Panc1 (cell line): ENCODE results near the gene GRM2. TPM values are rescaled to one million over a fixed set of nuclear protein-coding genes. Genes with fewer than 3 reads are reported as not detected.

Experiments used
- ATAC-seq: fragments of 200-7000 bp; cut with Tn5 transposase; 2 replicates; pipeline ENCODE4 v1.9.1; 2020; ENCODE audit warnings: mild to moderate bottlenecking, moderate library complexity
- BruUV-seq: library from RNA; stranded (reverse); fragments of 400-500 nt; replicated peaks from 2 replicates; lab custom pipeline; 2021; lab: Mats Ljungman, UMichigan
- CTCF ChIA-PET: fragments of 300-600 bp; sonication (Branson Sonifier 250); formaldehyde crosslinking; loops from one replicate; lab custom pipeline; 2022; ENCODE audit warnings: antibody characterized with exemption; lab: Charles Lee
- POLR2A ChIA-PET: fragments of 300-600 bp; sonication (Branson Sonifier 250); formaldehyde crosslinking; loops from one replicate; lab custom pipeline; 2022; ENCODE audit warnings: antibody characterized with exemption; lab: Charles Lee
- DNase-seq: peaks from one replicate; pipeline ENCODE4 v3.0.0-alpha.2; 2010; ENCODE audit warnings: low read depth, low spot score
- H3K27ac ChIP-seq: 2 replicates; pipeline ENCODE4 v1.5.1; 2011; ENCODE audit warnings: mild to moderate bottlenecking, low read length, inconsistent platforms
- H3K27me3 ChIP-seq: fragments of 200-500 bp; sonication (Bioruptor generic); 2 replicates; pipeline ENCODE4 v1.6.0; 2014; ENCODE audit warnings: low read length, inconsistent platforms; ENCODE audit not compliant: control insufficient read depth, insufficient read depth
- H3K36me3 ChIP-seq: fragments of 200-500 bp; sonication (Bioruptor generic); 2 replicates; pipeline ENCODE4 v1.5.1; 2014; ENCODE audit warnings: inconsistent platforms, mild to moderate bottlenecking, low read length, moderate library complexity; ENCODE audit not compliant: control insufficient read depth, insufficient read depth
- H3K4me1 ChIP-seq: 2 replicates; pipeline ENCODE4 v1.5.1; 2011; ENCODE audit warnings: inconsistent platforms, mild to moderate bottlenecking, low read length, moderate library complexity; ENCODE audit not compliant: control insufficient read depth, insufficient read depth
- H3K4me3 ChIP-seq, 2 experiments: 2 replicates each; pipeline ENCODE4 v1.5.1; 2011 to 2012; ENCODE audit warnings: low read depth in 2 of 2, low read length in 2 of 2, mild to moderate bottlenecking in 2 of 2, inconsistent platforms in 1 of 2, moderate library complexity in 1 of 2
- H3K9me3 ChIP-seq: fragments of 200-500 bp; sonication (Bioruptor generic); 2 replicates; pipeline ENCODE4 v1.5.1; 2014; ENCODE audit warnings: low read depth, mild to moderate bottlenecking, inconsistent platforms, low read length, moderate library complexity; ENCODE audit not compliant: control insufficient read depth, insufficient read depth
- CTCF ChIP-seq: fragments of 450-650 bp; IDR thresholded peaks from 2 replicates; pipeline ENCODE4 v1.5.1; 2017; ENCODE audit warnings: mild to moderate bottlenecking
- POLR2AphosphoS5 ChIP-seq: IDR thresholded peaks from 2 replicates; pipeline ENCODE4 v1.6.1; 2012; ENCODE audit warnings: mild to moderate bottlenecking, low read depth, low read length, moderate library complexity
- REST ChIP-seq, 2 experiments: IDR thresholded peaks; 2 replicates each; pipeline ENCODE4 v1.6.1; 2011 to 2012; ENCODE audit warnings: low read depth in 2 of 2, control low read depth in 1 of 2, low read length in 1 of 2, mild to moderate bottlenecking in 1 of 2, moderate library complexity in 1 of 2; ENCODE audit not compliant: insufficient read depth in 1 of 2
- SIN3A ChIP-seq: IDR thresholded peaks from 2 replicates; pipeline ENCODE4 v1.6.1; 2012; ENCODE audit warnings: low read depth, mild to moderate bottlenecking, low read length, moderate library complexity, borderline replicate concordance; ENCODE audit not compliant: insufficient read depth
- TCF7L2 ChIP-seq: IDR thresholded peaks from 2 replicates; pipeline ENCODE4 v1.6.1; 2011; ENCODE audit warnings: mild to moderate bottlenecking, low read depth, low read length, inconsistent platforms
- in situ Hi-C: cut with HindIII; loops from 2 replicates; pipeline ENCODE4 v1.10.0; 2016; ENCODE audit warnings: low sequenced_read_pairs, low pct_unique_long_range_greater_than_20kb
- intact Hi-C: fragments of 100-400 bp; cut with micrococcal nuclease; formaldehyde crosslinking; loops from one replicate; pipeline ENCODE4 v1.10.0; 2022; ENCODE audit not compliant: unreplicated experiment
- total RNA-seq: library from RNA; stranded (reverse); gene quantifications from one replicate; pipeline ENCODE4 v1.2.1, GENCODE V29; 2021; ENCODE audit not compliant: unreplicated experiment

GRM2 gene
- total RNA-seq, 1 experiment from 2014 or later = 0.21 TPM

- no TSS peak for BruUV-seq
- 0 out of 2 replicates have a peak, but pooled peaks cover 2% of the 10 kb centered on the region for H3K36me3 ChIP-seq
Measured at GRCh38 chr3:51698209-51698608, 8.7 kb upstream of the GRM2 start.

GRCh38 chr3:51700403-51700802, 6.5 kb upstream of the GRM2 start:
- Histone ChIP-seq H3K36me3 (0 out of 2 replicates have a peak, but pooled peaks cover 2% of the 10 kb centered on the region), H3K4me3 (no peak overlapping the region), H3K27me3 (no peaks in the 10 kb centered on the region), H3K9me3 (no peaks in the 10 kb centered on the region), H3K4me1 (no peaks in the 10 kb centered on the region), H3K27ac (no peak overlapping the region)
- in situ Hi-C loops = no loop called here
- ATAC-seq (no peak), DNase-seq (no peak)
- no TSS peak for BruUV-seq
- TF ChIP-seq REST (IDR thresholded peaks at IDR 0.05; ENCODE audit: insufficient read depth in 1 of 2, low read depth in 2 of 2, low read length in 1 of 2) (no peak), POLR2AphosphoS5 (no peak), CTCF (no peak), TCF7L2 (no peak), SIN3A (no peak)
- ChIA-PET CTCF (no interaction called here), POLR2A (no interaction called here)
- intact Hi-C loops = no loop called here

More at GRCh38 chr3:51698209-51698608, 8.7 kb upstream of the GRM2 start:
- no peak overlapping the region for H3K27ac ChIP-seq
- DNase-seq (no peak), ATAC-seq (no peak)
- no peaks in the 10 kb centered on the region for H3K4me1 ChIP-seq
- POLR2A ChIA-PET = no interaction called here
- H3K27me3 ChIP-seq = no peaks in the 10 kb centered on the region
- no peaks in the 10 kb centered on the region for H3K9me3 ChIP-seq
- intact Hi-C loops = no loop called here
- TF ChIP-seq TCF7L2 (no peak), POLR2AphosphoS5 (no peak), SIN3A (no peak), CTCF (no peak), REST (IDR thresholded peaks at IDR 0.05; ENCODE audit: insufficient read depth in 1 of 2, low read depth in 2 of 2, low read length in 1 of 2) (no peak)
- CTCF ChIA-PET = no interaction called here
- in situ Hi-C loops = no loop called here
- no peak overlapping the region for H3K4me3 ChIP-seq
